Lung (tissue), 16 donors: ENCODE results near the gene SLC26A6. TPM values are rescaled to one million over a fixed set of nuclear protein-coding genes. Genes with fewer than 3 reads are reported as not detected.

Experiments used
- ATAC-seq: fragments of 200-7000 bp; cut with Tn5 transposase; one replicate; pipeline ENCODE4 v1.9.1; 2020; ENCODE audit warnings: moderate number of reproducible peaks; ENCODE audit not compliant: insufficient read depth, low FRiP score
- DNase-seq, 3 donors: peaks; one replicate each; pipeline ENCODE4 v3.0.0-alpha.2; 2013 to 2017
- H3K27ac ChIP-seq, 2 donors: one replicate each; pipeline ENCODE4 v1.5.1; 2013; ENCODE audit warnings: mild to moderate bottlenecking in 2 of 2, moderate library complexity in 2 of 2, control low read depth in 1 of 2, inconsistent platforms in 1 of 2, low read depth in 1 of 2, low read length in 1 of 2
- H3K27me3 ChIP-seq, 3 donors: one replicate each; pipeline ENCODE4 v1.5.1; 2013; ENCODE audit warnings: low read length in 2 of 3; ENCODE audit not compliant: control insufficient read depth in 3 of 3, insufficient read depth in 3 of 3
- H3K36me3 ChIP-seq, 4 donors: one replicate each; pipeline ENCODE4 v1.5.1; 2013; ENCODE audit warnings: low read length in 4 of 4, mild to moderate bottlenecking in 1 of 4, moderate library complexity in 1 of 4; ENCODE audit not compliant: control insufficient read depth in 4 of 4, insufficient read depth in 4 of 4
- H3K4me1 ChIP-seq, 5 donors: one replicate each; pipeline ENCODE4 v1.5.1; 2013; ENCODE audit warnings: low read length in 5 of 5, mild to moderate bottlenecking in 2 of 5, moderate library complexity in 1 of 5; ENCODE audit not compliant: control insufficient read depth in 5 of 5, insufficient read depth in 5 of 5
- H3K4me3 ChIP-seq: one replicate; pipeline ENCODE4 v1.5.1; 2013; ENCODE audit warnings: mild to moderate bottlenecking, control low read depth, moderate library complexity
- H3K9ac ChIP-seq, 2 donors: one replicate each; pipeline ENCODE4 v1.5.1; 2013; ENCODE audit warnings: low read length in 2 of 2, control low read depth in 1 of 2; ENCODE audit not compliant: insufficient read depth in 1 of 2
- H3K9me3 ChIP-seq, 4 donors: one replicate each; pipeline ENCODE4 v1.5.1; 2013; ENCODE audit warnings: low read length in 3 of 4, mild to moderate bottlenecking in 1 of 4, moderate library complexity in 1 of 4; ENCODE audit not compliant: control insufficient read depth in 4 of 4, insufficient read depth in 3 of 4
- WGBS, 2 donors: extraction: QIAGEN DNeasy Blood & Tissue Kit; methylation state at CpG; one replicate each; pipeline ENCODE4 v1.1.7; 2013; 5-methylcytosine and 5-hydroxymethylcytosine counted together
- long read RNA-seq, 5 donors: transcript quantifications; one replicate each; lab custom pipeline, GENCODE V29; 2026
- polyA plus RNA-seq, 2 donors: library from polyadenylated mRNA; stranded (reverse); fragments of 200-250 nt; gene quantifications; one replicate each; pipeline ENCODE4 v1.2.1, GENCODE V29; 2013
- total RNA-seq, 2 donors: library from RNA; depleted of rRNA in 1 of 2; stranded (reverse); fragments of >200 nt in 1 of 2; gene quantifications; one replicate each; pipeline ENCODE4 v1.2.1, GENCODE V29; 2014 to 2021
- TF ChIP-seq, protein P1 (sequence below): IDR thresholded peaks from 2 replicates; pipeline ENCODE4 v1.5.1; 2012; ENCODE audit warnings: mild to moderate bottlenecking; ENCODE audit errors: control extremely low read depth, extremely low read depth
- donor health status: control.
- donor health status: control.
- donor health status: Bipolar disorder and iron deficiency.
- donor health status: healthy.
- donor health status: DM: yes; HTN: yes; CAD: no.

Gene SLC26A6
- total RNA-seq (10 to 100 TPM; 14.6 to 24.5 TPM), polyA plus RNA-seq (10 to 100 TPM; 16.3 to 22.9 TPM)
- long read RNA-seq, donor 1, result 0 reads
- long read RNA-seq, donor 2, result 0 reads
- long read RNA-seq, donor 3, partial matches to known transcripts, result 0 of 1 reads
- long read RNA-seq, donor 3, other reads (novel, unspliced or antisense), result 0 of 1 reads
- long read RNA-seq, donor 4, result 0 reads
- long read RNA-seq, donor 5, result 0 reads

DNA sequence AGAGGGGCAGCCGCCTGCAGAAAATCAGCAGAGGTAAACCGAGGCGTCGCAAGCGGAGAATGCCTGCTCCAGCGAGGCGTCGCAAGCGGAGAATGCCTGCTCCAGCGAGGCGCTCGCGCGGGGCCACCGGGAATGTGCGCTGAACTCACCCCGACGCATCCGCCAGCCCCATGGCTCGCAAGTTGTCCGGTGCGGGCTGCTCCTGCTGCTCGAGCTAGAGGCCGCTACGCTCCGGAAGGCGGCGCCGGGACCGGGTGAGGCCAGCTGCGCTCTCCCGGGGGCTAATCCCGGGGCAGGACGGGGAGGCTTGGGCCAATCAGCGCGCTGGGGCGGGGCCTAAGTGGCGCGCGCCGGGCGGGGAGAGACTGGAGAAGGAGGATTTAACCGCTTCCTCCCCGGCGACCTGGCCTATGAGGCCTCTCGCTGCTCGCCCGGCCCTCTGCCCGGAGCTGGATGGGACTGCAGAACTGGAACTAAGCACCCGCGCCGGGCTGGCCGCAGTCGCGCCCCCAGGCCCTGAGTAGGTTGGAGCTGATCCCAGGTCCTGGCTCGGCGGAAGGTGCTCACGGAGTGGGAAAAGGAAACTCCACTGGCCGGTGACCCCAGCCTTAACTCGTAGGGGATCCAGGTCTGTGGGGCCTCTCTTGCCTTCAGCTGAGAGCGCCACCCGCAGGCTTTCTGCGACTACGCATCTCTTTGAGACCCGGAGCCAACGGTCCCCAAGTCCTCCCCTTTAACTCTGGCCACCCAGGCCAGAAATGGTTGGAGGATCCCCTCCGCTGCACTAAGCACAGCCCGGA, at the start of gene SLC26A6:
Gene SLC26A6 (minus strand): TSS at position 240 of the 800 bp plus-strand sequence. CDS start 68 bp downstream, at position 172.
- peak within 1 kb of the TSS; percentile 78 for H3K4me3 ChIP-seq
- 0 to 1% methylated on average over 60 to 68 of the region's 68 CpGs for WGBS, 2 donors

DNA sequence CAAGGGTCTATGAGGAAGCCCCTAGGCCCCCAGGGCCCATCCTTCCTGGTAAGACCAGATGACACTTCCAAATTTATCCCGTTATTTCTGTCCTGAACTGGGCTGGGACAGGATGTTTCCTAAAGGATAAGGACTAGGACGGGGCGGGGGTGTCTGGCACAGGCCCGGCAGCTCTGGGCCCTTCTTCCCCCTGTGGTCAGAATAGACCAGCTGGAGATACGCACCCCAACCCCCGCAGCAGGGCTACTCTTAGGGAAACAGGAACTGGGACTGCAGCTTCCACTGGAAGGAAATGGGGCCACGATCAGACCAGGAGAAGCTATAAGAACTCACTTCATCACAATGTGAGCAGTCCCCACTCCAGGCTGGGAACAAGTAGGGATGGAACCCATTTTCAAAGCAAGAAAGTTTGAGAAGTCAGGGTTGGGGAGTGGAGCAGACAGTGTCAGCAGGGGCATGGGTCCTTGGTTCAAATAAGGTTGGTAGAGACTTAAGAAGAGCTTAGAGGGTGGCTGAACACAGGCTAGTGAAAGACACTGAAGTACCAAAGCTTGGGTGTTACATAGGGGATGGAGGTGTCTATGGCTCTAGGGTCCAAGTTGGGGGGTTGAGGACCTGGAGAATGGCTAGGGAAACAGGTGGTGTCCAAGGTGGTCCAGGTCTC, 49.4 kb upstream of the SLC26A6 start:
- TF ChIP-seq, protein P1, sequence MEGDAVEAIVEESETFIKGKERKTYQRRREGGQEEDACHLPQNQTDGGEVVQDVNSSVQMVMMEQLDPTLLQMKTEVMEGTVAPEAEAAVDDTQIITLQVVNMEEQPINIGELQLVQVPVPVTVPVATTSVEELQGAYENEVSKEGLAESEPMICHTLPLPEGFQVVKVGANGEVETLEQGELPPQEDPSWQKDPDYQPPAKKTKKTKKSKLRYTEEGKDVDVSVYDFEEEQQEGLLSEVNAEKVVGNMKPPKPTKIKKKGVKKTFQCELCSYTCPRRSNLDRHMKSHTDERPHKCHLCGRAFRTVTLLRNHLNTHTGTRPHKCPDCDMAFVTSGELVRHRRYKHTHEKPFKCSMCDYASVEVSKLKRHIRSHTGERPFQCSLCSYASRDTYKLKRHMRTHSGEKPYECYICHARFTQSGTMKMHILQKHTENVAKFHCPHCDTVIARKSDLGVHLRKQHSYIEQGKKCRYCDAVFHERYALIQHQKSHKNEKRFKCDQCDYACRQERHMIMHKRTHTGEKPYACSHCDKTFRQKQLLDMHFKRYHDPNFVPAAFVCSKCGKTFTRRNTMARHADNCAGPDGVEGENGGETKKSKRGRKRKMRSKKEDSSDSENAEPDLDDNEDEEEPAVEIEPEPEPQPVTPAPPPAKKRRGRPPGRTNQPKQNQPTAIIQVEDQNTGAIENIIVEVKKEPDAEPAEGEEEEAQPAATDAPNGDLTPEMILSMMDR, result no peak

More for the DNA sequence above, at the start of gene SLC26A6:
- Histone ChIP-seq H3K9me3 (no peaks in the 10 kb centered on the region), H3K9ac (peak within 1 kb of the TSS in 1 of 2 donors; percentile 51), H3K36me3 (peaks cover 0 to 24% (median 7%) of the 10 kb centered on the region in 4 donors), H3K4me1 (peaks cover 0 to 26% (median 3%) of the 10 kb centered on the region in 5 donors), H3K27me3 (no peaks in the 10 kb centered on the region), H3K27ac (peak within 1 kb of the TSS; percentile 66 to 85)
- ATAC-seq (peak; percentile 99), DNase-seq (peak; percentile 97 to 98 (median 97))
- TF ChIP-seq, protein P1, result peak; percentile 41

DNA sequence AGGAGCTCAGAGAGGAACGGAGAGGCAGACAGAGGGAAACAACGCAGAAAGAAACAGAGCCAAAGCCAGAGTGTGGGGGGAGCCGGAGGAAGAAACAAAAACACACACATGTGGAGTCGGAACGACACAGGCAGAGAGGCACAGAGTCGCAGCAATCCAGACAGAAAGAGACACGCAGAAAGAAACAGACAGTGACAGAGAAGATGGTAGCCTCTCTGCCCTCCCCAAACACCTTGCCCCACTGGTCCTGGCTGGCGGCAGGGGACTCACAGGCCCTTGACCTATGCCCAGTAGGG, 48.7 kb upstream of the SLC26A6 start:
- H3K27ac ChIP-seq, result no peak overlapping the region
- ATAC-seq (no peak), DNase-seq (no peak)
- 65 to 82% methylated on average over 8 of the region's 8 CpGs for WGBS, 2 donors
- H3K36me3 ChIP-seq, result peaks cover 13 to 50% (median 30%) of the 10 kb centered on the region in 4 donors
- H3K4me1 ChIP-seq, result peaks cover 0 to 21% (median 17%) of the 10 kb centered on the region in 5 donors
- no peak overlapping the region for H3K9ac ChIP-seq
- TF ChIP-seq, protein P1, result no peak
- H3K27me3 ChIP-seq, result no peaks in the 10 kb centered on the region
- H3K9me3 ChIP-seq, result no peaks in the 10 kb centered on the region
- no peak overlapping the region for H3K4me3 ChIP-seq

More for the DNA sequence above, 49.4 kb upstream of the SLC26A6 start:
- peak overlapping the region in 1 of 2 donors; percentile 49 for H3K9ac ChIP-seq
- WGBS, 2 donors, result 13 to 33% methylated on average over 7 of the region's 7 CpGs
- H3K4me3 ChIP-seq, result no peak overlapping the region
- H3K27ac ChIP-seq, result no peak overlapping the region
- H3K4me1 ChIP-seq, result peaks cover 0 to 21% (median 17%) of the 10 kb centered on the region in 5 donors
- H3K27me3 ChIP-seq, result no peaks in the 10 kb centered on the region
- ATAC-seq (no peak), DNase-seq (peak; percentile 31 to 49 (median 38))
- peaks cover 12 to 49% (median 36%) of the 10 kb centered on the region in 4 donors for H3K36me3 ChIP-seq
- H3K9me3 ChIP-seq, result no peaks in the 10 kb centered on the region
